ENCODE results near the gene DHRS7B. TPM values are rescaled to one million over a fixed set of nuclear protein-coding genes. Genes with fewer than 3 reads are reported as not detected.

Gene DHRS7B
- total RNA-seq, 1 donor from 2014 or later = 21.6 TPM

GRCh38 chr17:21176773-21177395 lies 50.1 kb downstream of the DHRS7B start:
- Histone ChIP-seq H3K79me2 (ENCODE audit: low read depth) (no peaks in the 10 kb centered on the region), H3K9ac (no peak overlapping the region), H3K27me3 (no peaks in the 10 kb centered on the region), H3K27ac (no peak overlapping the region), H3K4me2 (no peak overlapping the region), H3F3A (ENCODE audit: low read depth) (no peaks in the 10 kb centered on the region), H3K4me3 (no peak overlapping the region), H4K20me1 (ENCODE audit: low read depth) (no peaks in the 10 kb centered on the region), H2AFZ (replicated peaks) (no peak overlapping the region), H3K36me3 (no peaks in the 10 kb centered on the region), H3K9me3 (ENCODE audit: low read depth) (no peaks in the 10 kb centered on the region), H3K4me1 (no peaks in the 10 kb centered on the region)
- Mint-ChIP-seq H3K27me3 (ENCODE audit: insufficient read depth, low read depth) (no peaks in the 10 kb centered on the region), H3K4me3 (no peak overlapping the region), H3K4me1 (no peaks in the 10 kb centered on the region), H3K9me3 (no peaks in the 10 kb centered on the region), H3K27ac (no peak overlapping the region), H3K36me3 (peaks cover 18% of the 10 kb centered on the region)
- no peak for DNase-seq (ENCODE audit: low spot score)
- no peak for TF ChIP-seq EZH2phosphoT487 (IDR thresholded peaks at IDR 0.05)
- TF ChIP-seq CTCF (IDR thresholded peaks at IDR 0.05) = no peak
- TF ChIP-seq EZH2 (IDR thresholded peaks at IDR 0.05) = no peak

- H3K9me3 Mint-ChIP-seq = no peaks in the 10 kb centered on the region
- no peaks in the 10 kb centered on the region for H3K79me2 ChIP-seq (ENCODE audit: low read depth)
- no peaks in the 10 kb centered on the region for H3K27me3 ChIP-seq
- no peaks in the 10 kb centered on the region for H3K4me1 ChIP-seq
- H3K9ac ChIP-seq = no peak overlapping the region
- no peak overlapping the region for H3K27ac ChIP-seq
- H4K20me1 ChIP-seq (ENCODE audit: low read depth) = no peaks in the 10 kb centered on the region
- no peaks in the 10 kb centered on the region for H3F3A ChIP-seq (ENCODE audit: low read depth)
- TF ChIP-seq EZH2phosphoT487 (IDR thresholded peaks at IDR 0.05) (no peak), CTCF (IDR thresholded peaks at IDR 0.05) (no peak), EZH2 (IDR thresholded peaks at IDR 0.05) (no peak)
- no peaks in the 10 kb centered on the region for H3K4me1 Mint-ChIP-seq
- H3K27ac Mint-ChIP-seq = no peak overlapping the region
- no peak overlapping the region for H3K4me2 ChIP-seq
- H3K27me3 Mint-ChIP-seq (ENCODE audit: insufficient read depth, low read depth) = no peaks in the 10 kb centered on the region
- no peak overlapping the region for H3K4me3 Mint-ChIP-seq
- no peaks in the 10 kb centered on the region for H3K36me3 ChIP-seq
- peaks cover 18% of the 10 kb centered on the region for H3K36me3 Mint-ChIP-seq
- H2AFZ ChIP-seq (replicated peaks) = no peak overlapping the region
- DNase-seq (ENCODE audit: low spot score) = no peak
- H3K4me3 ChIP-seq = no peak overlapping the region
- no peaks in the 10 kb centered on the region for H3K9me3 ChIP-seq (ENCODE audit: low read depth)
Observed at GRCh38 chr17:21177401-21177800, 50.6 kb downstream of the DHRS7B start.

- no peaks in the 10 kb centered on the region for H3K9me3 Mint-ChIP-seq
- H3K4me1 Mint-ChIP-seq = no peaks in the 10 kb centered on the region
- Histone ChIP-seq H3F3A (ENCODE audit: low read depth) (no peaks in the 10 kb centered on the region), H2AFZ (replicated peaks) (no peak overlapping the region), H3K27ac (no peak overlapping the region), H3K36me3 (no peaks in the 10 kb centered on the region), H3K79me2 (ENCODE audit: low read depth) (no peaks in the 10 kb centered on the region), H4K20me1 (ENCODE audit: low read depth) (no peaks in the 10 kb centered on the region), H3K4me3 (no peak overlapping the region), H3K9ac (no peak overlapping the region), H3K4me2 (no peak overlapping the region), H3K27me3 (no peaks in the 10 kb centered on the region), H3K9me3 (ENCODE audit: low read depth) (no peaks in the 10 kb centered on the region), H3K4me1 (no peaks in the 10 kb centered on the region)
- peaks cover 16% of the 10 kb centered on the region for H3K36me3 Mint-ChIP-seq
- TF ChIP-seq CTCF (IDR thresholded peaks at IDR 0.05) = no peak
- no peak for TF ChIP-seq EZH2phosphoT487 (IDR thresholded peaks at IDR 0.05)
- TF ChIP-seq EZH2 (IDR thresholded peaks at IDR 0.05) = no peak
- H3K4me3 Mint-ChIP-seq = no peak overlapping the region
- H3K27ac Mint-ChIP-seq = no peak overlapping the region
- no peaks in the 10 kb centered on the region for H3K27me3 Mint-ChIP-seq (ENCODE audit: insufficient read depth, low read depth)
- DNase-seq (ENCODE audit: low spot score) = no peak
Observed at GRCh38 chr17:21177854-21178600, 51.3 kb downstream of the DHRS7B start.

Measured in neural progenitor cell (in vitro differentiated cells).